ENCODE measurements around the gene CCDC93.

Gene CCDC93

GRCh38 chr2:117944816-117945215 is 69.1 kb downstream of the CCDC93 start:
- no peak for TF ChIP-seq ZFX (IDR thresholded peaks at IDR 0.05)
- H3K27ac ChIP-seq = no peak overlapping the region

GRCh38 chr2:117943013-117943672 is 70.7 kb downstream of the CCDC93 start:
- H3K27ac ChIP-seq = no peak overlapping the region
- TF ChIP-seq CTCF (conservative IDR thresholded peaks at IDR 0.05) (no peak), ZFX (IDR thresholded peaks at IDR 0.05) (no peak)

- TF ChIP-seq CTCF (conservative IDR thresholded peaks at IDR 0.05) (no peak), ZFX (IDR thresholded peaks at IDR 0.05) (no peak)
- H3K27ac ChIP-seq = no peak overlapping the region
These were observed 71.3 kb downstream of the CCDC93 start for GRCh38 chr2:117942551-117942950.

GRCh38 chr2:117941693-117942092 is 72.2 kb downstream of the CCDC93 start:
- TF ChIP-seq ZFX (IDR thresholded peaks at IDR 0.05) (no peak), CTCF (conservative IDR thresholded peaks at IDR 0.05) (no peak)
- H3K27ac ChIP-seq = no peak overlapping the region

GRCh38 chr2:117940436-117940835 is 73.4 kb downstream of the CCDC93 start:
- TF ChIP-seq CTCF (conservative IDR thresholded peaks at IDR 0.05) = no peak
- TF ChIP-seq ZFX (IDR thresholded peaks at IDR 0.05) = no peak
- H3K27ac ChIP-seq = no peak overlapping the region

- TF ChIP-seq CTCF (conservative IDR thresholded peaks at IDR 0.05) (no peak), ZFX (IDR thresholded peaks at IDR 0.05) (no peak)
- no peak overlapping the region for H3K27ac ChIP-seq
These were observed 75.3 kb downstream of the CCDC93 start for GRCh38 chr2:117938611-117939010.

GRCh38 chr2:117936871-117937428 is 76.9 kb downstream of the CCDC93 start:
- no peak for TF ChIP-seq ZFX (IDR thresholded peaks at IDR 0.05)
- TF ChIP-seq CTCF (conservative IDR thresholded peaks at IDR 0.05) = no peak

GRCh38 chr2:117935954-117936353 is 77.9 kb downstream of the CCDC93 start:
- no peak for TF ChIP-seq ZFX (IDR thresholded peaks at IDR 0.05)
- TF ChIP-seq CTCF (conservative IDR thresholded peaks at IDR 0.05) = no peak
- no peak overlapping the region for H3K27ac ChIP-seq

More at GRCh38 chr2:117936871-117937428, 76.9 kb downstream of the CCDC93 start:
- no peak overlapping the region for H3K27ac ChIP-seq

Measured in C4-2B (cell line).